NCI-H774 (cell line): Measurements from ENCODE around the gene ABLIM2.

Experiments
- DNase-seq: peaks from one replicate; lab custom pipeline; 2025; lab: John Stamatoyannopoulos, UW

Gene ABLIM2

DNA sequence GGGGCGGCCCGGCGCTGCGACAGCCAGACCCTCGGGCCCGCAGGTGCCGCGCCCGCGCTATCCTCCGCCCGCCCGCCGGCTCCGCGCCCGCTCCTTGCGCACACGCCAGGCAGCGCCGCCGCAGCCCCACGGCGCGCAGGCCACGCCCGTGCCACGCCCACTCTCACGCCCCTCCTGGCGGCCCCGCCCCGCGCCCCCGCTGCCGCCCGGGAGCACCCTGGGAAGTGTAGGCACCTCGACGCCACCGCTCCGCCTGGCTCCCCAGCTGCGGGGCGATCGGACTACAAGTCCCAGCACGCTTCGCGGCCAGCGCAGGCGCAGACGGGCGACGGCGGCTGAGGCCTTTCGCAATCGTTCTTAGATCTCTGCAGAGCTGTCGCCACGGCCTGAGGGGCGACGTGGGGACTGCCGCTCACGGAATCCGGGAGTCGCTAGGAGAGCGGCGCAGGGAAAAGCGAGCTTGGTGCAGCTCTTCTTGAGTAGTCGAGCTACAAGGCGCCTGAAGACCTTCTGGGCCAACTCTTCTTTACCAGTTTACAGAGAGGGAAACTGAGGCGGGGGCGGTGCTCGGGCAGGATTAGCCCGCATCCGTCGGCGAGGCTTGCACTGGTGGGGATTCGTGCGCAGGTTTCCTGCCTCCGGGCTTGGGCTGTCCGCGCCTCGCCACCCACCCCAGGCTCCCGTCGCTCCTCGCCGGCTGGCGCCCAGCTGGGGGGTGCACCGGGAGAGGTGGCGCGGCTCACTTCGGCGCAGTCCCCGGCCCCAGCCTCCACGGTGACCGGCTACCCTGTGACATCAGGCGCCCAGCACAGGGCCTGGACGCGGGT, at the start of gene ABLIM2:
Gene ABLIM2 (minus strand): TSS at position 104 of the 827 bp plus-strand sequence. CDS start 124 bp downstream, outside the sequence.
- peak; percentile 96 for DNase-seq

DNA sequence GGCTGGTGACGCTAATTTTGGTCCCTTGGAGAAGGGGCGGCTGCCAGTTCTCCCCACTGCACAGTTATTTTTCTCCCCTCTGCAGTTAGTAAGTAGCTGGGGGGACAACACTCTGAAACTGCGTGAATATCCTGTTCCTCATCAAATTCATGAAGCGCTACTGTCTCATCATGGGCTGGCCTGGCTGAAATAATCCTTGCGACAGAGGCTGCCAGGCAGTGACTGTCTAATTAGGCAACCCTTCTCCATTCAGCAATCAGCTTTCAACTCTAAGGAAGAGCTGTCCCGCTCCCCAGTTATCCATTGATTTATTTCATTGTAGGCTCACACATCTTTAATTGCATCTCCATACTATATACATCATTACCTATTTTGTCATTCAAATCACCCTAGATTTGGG, 48.7 kb upstream of the ABLIM2 start:
- DNase-seq, result no peak

DNA sequence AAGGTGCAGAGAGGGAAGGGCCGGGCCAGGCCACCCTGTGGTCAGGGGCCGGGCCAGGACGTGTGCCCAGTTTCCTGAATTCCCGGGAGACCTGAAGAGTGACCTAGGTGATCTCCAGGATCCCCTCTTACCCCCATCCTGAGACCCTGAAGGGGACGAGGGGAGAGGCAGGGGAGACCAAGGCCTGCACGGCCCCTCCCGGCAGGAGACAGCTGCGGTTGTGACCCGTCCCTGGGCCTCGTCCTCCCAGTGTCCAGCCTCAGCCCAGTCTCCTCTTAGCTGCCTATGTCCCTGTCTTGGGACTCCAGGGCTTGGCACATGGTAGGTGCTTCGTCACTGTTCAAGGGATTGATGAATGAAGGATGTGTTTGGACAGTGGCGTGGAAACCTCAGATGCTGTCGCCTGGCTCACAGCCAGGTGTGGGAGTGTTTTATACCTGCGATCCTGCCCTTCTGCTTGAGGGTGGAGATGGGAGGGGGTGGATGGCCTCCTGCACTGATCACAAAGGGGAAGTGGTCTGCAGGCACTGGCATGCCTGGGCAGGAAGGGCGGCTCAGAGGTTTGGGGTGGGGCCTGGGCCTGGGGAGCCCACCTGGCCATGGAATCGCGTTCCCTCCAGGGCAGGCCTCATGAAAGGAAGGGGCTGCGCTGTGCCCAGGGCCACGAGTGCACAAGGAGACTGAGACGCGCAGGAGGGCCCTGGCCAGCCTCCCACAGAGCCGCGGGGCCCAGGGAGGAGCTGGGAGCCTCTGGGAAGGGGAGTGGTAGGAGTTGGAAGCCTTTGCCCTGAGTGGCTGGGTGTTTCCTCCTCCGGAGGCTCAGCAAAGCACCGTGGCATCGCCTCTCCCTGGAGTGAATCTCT, 47.4 kb upstream of the ABLIM2 start:
- DNase-seq, result no peak

DNA sequence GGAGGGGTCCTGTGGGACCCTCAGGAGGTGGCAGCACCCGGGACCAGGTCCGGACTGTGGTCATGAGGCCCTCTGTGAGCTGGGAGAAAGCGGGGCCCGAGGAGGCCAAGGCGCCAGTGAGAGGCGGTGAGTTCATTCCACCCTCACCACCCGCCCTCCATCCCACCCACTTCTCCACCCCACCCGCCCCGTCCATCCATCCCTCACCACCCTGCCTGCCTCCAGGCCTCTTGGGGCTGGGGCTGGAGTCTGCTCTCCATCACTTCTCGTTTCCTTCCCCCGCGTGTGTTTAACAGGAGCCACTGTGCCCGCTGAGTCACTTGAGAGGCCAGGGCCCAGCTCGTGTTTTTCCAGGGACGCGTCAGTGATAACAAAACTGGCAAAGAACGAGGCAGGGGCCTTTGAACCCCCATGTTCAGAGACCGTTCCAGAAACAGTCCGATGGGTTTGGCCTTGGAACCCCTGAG, 46.7 kb upstream of the ABLIM2 start:
- no peak for DNase-seq

DNA sequence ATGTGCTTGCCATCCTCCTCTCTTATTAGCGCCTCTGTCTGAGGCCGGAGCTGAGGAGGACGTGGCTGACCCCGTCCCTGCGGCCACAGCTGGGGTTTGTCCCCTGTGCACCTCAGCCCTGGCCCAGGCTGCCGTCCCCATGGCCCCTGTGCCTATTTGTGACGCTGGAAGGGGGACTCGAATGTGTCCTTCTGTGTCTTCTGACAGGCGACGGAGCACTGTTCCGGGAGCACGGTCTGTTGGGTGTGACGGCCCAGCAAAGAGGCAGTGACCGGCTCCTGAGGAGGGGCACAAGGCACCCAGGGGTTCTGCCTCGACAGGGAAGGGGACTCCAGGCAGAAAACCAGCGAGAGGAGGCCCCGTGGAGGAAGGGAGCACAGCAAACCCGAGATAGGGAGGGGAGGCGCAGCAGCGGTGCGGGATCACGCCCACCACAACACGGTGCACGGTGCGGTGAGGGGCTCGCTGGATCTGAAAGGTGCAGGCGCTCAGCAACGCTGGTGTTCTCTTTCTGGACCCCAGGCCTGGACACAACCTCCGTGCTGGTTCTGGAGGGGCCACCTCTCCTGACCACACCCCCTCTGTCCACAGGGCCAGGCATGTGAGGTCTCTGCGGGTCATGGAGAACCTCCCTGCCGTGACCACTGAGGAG, 46.1 kb upstream of the ABLIM2 start:
- no peak for DNase-seq

DNA sequence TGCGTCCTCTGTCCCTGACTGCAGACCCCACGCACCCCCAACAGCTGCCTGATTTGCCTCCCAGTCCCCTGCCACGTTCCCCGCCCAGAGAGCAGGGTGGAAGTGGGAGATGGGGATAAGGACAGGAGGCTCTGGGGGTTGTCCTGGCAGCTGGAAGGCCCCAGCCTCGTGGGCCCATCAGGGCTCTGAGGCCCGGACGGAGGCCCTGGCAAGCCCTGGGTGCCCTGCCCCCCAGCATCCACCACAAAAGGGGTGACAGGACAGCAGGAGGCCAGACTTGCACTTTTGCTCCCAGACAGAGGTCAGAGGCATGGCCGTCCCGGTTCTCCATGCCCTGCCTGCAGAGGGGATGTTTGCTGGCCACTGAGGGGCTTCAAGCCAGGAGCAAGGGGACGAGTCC, 45.2 kb upstream of the ABLIM2 start:
- DNase-seq, result no peak

DNA sequence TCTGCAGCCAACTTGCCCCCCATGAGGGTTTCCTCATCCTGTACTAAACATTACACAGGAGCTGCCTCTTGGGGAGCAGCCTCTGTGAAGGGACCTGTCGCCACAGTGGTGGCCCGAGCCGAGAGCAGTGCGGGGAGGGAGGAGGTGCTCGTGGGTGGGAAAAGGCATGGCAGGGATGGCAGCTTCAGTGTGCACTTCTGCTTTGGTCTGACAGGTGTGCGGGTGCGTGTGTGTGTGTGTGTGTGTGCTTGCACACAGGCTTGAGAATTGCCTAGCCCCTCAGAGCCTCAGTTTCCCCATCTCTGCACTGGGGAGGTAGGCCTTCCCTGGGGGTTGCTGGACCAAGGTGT, 44.4 kb upstream of the ABLIM2 start:
- no peak for DNase-seq

DNA sequence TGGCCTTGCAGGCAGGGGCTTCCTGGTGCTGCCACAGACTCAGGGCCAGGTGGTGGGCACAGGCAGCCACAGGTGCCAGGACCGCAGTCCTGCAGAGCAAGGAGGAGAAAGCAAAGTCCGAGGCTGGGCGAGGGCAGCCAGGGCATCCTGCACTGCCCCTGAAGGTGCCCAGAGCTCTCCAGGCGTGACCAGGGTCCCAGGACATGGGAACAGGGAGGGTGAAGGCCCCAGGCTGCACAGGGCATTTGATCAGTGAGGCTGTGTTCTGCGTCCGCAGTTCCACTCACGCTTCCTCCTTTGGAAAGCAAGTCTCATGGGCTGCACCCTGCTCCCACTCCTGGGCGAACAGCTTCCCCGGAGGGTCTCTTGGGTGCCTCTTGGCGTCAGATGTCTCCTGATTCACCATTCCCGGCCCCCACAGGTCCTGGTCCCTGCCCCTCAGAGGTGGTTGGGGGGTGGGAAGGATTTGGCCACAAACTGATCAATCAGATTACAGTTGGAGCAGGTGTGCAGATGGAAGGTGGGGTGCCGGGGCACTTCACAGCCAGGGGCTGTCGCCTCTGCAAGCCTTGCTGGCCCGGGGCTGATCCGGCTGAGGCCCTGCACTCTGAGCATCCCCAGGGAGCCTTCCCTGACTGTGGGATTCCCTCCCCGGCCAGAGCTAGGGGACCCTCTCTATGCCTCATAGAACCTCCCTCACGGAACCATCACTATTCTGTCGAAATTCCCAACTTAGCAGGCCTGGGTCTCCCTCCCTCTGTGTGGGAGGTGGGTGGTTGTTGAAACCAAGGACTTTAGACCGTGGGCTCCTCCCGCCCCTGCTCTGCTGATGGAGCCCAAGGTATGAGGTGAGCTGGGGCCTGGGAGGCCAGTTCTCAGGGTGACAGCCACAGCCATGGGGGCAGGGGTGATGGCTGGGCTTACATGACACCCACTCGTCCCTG, 43.8 kb upstream of the ABLIM2 start:
- no peak for DNase-seq

DNA sequence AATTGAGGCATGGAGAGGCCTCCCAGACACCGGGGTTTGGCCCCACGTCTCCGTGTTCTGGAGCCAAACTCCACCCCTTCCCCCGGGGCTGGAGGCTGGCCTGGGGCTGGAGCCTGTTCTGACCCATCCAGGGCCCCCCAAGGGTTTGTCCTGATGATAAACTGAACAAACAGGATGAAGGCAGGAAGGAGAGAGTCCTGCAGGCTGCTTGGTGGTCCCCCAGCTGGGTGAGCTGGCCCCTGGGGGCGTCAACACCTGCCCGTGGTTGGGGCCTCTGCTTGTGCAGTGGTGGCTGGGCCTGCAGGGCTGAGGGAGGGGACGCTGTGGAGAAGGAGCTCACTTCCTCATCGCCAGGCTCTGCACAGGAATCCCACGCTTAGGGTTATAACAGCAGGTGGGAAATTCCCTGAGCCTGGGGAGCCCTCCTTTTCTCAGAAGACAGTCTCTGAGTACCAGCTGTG, 42.7 kb upstream of the ABLIM2 start:
- DNase-seq, result no peak

DNA sequence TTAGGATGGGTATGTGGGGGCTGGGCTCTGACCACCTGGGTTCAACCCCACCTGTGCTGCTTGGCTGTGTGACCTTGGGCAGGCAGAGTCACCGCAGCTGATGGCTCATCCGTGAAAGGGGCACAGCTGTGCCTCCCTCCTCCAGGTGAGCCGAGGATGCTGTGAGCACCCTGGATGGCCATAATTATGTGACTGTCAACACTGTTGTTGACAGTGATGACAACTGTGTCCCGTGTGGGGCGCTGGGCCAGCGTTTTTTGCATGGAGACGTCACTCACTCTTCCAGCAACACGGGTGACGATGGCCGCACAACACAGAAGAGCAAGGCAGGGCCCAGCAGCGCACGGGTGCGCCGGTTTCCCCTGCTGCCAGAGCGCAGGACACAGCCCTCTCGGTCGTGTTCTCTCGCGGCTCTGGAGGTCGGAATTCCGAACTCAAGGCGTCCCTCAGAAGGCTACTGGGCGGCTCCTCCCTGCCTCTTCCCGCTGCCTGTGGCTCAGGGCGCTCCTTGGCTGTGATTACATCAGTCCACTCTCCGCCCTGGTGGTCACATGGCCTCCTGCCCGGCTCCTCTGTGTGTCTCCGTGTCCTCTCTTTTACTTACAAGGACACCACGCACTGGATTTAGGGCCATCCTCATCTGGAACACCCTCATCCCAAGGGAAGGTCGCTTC, 41.8 kb upstream of the ABLIM2 start:
- no peak for DNase-seq

DNA sequence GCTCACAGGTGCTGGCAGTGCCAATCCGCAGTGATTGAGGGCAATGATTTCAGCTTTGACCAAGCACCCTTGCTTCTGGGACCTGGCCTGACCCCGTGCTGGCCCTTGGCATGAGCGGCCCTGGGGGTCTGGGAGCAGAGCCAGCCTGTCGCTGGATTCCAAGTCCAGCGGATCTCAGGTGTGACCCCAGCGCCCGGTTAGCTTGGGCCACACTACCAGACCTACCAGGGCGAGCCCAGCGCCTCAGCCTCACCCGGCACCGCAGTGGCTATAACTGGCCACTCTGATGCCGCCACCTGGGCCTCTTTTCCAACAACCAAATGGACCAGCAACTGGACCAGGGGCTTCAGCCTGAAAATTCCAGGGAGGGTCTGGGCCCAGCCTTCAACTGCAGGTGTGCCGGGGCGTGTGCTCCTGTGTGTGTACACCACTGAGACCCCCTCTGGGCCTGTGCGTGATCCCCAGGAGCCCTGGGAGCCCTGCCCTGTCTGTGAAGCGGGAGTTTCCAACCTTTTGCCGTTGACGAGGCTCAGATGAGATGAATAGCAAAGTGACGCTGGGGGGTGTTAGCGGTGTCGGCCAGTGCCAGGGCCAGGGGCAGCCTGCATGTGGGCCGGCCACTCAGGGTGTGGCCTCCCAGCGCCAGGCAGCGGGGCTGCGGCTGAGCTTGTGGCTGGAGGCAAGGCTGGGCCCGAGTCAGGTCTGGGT, 41.1 kb upstream of the ABLIM2 start:
- DNase-seq, result no peak

DNA sequence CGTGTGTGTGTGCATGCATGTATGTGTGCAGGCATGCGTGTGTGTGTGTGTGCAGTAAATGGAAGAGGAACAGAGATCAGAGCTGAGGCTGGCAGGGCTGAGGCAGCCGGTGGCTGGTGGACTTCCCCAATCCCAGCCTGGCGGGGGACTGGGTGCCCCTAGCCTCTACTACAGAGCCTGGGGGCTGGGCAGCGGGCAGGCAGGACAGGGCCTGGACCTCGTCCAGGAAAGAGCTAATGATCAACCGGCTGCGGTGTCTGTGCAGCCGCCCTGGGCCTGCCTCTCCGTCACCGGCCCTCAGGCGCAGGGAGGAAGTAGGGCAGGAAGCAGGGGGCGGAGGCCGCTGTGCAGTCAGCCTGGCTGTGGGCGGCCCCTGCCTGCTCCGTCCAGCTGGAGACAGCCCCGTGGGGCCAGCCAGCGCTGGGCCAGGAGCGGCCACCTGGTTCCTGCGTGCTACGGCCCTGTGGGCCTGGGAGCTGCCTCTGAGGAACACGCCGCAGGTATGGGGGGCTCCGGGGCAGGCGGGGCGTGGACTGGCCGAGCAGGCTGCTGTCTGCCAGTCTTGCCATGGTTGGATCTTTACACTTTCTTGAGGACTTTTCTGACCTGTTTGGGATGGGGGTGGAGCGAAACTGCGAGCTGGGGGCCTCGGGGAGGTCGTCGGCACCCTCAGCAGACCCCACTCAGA, 40.4 kb upstream of the ABLIM2 start, which contains the start of gene SH3TC1:
Gene SH3TC1 (plus strand): TSS at position 385 of the 688 bp plus-strand sequence. CDS start 5,905 bp downstream, outside the sequence.
- peak; percentile 40 for DNase-seq

DNA sequence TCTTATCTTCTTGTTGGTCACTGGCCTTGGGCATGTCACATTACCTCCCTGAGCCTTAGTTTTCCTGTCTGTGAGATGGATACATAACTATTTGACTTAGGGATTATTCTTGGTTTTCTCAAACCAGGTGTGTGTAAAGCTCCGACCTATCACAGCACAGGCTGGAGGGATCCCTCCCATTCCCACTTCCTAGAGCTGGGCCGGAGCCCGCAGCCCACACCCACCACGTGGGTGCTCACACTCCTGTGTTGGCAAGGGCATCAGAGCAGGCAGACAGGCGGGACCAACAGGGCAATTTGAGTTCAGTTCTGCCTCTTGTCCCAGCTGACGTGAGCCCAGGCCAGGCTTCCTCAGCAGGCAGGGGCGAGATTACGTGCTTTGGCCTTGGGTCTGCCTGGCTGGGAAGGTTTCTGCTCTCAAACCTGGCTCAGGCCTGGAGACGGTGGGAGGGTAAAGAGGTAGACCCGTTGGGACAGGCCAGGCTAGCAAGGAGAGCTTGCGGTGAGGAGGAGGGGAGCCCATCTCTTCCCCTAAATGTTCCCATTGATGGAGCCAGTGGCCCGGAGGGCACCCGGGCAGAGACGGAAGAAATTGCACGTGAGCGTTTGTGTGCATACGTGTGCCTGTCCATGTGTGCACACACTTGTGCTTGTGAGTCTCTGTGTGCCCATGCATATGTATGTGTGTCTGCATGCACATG, 39.7 kb upstream of the ABLIM2 start:
- DNase-seq, result no peak

DNA sequence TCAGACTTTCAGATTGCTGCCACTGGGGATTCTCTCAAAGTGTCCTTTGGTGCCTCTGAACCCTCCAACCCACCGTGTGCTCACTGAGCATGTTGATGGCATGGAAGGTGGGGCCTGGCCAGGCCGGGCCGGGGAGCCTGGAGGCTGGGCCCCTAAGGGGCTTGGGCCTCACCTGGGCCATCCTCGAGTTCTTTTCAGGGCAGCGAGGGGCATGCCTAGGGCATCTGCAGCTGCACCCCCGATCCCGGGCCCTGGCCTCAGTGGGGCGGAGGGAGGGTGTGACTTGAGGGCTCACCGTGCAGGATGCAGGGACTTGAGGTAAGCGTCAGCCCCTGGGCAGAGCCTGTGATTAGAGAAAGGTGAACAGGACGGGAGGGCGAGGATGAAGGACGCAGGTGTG, 38.9 kb upstream of the ABLIM2 start:
- DNase-seq, result no peak

DNA sequence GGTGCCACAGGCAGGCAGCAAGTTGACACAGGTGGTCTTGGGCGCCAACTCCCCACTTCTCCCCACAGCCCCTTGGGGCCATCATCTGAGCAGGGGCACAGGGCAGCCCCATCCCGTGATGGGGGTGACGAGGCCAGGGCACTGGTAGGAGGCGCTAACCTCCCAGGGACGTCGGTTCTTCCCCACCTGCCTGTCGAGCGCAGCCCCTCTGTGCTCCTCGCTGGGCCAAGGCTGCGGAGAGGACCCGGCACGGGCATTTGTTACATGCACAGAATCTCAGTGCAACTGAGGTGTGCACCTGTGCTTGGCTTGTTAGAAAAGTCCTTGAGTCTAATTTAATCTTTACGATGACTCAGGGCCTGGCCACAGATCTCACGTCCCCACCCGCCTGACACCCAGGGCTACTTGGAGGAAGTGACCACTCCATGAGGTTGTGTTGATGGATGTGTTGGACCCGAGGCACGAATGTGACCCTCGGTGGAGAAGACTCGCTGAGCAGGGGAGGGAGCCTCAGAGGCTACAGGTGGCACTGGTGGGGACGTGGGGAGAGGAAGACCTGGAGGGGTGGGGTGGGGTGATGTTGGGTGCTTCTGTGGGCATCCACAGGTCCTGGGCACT, 37.3 kb upstream of the ABLIM2 start:
- no peak for DNase-seq

DNA sequence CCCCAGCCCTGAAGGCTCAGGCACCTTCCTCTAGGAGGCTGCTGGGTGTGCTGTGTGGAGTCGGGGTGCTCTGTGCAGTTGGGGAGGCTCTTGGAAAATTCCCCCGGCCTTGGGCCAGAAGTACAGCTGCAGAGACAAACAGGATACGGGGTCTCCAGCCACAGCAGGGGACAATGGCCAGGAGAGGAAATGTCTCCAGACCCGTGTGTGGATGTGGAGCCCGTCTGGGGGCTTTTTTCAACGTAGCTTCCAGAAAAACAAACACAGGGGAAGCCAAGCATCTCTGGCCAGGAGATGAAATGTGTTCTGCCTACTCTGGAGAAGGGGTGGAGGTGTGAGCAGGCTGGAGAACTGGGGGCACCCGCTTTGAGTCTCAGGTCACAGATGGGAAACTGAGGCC, 36.8 kb upstream of the ABLIM2 start:
- DNase-seq, result no peak

DNA sequence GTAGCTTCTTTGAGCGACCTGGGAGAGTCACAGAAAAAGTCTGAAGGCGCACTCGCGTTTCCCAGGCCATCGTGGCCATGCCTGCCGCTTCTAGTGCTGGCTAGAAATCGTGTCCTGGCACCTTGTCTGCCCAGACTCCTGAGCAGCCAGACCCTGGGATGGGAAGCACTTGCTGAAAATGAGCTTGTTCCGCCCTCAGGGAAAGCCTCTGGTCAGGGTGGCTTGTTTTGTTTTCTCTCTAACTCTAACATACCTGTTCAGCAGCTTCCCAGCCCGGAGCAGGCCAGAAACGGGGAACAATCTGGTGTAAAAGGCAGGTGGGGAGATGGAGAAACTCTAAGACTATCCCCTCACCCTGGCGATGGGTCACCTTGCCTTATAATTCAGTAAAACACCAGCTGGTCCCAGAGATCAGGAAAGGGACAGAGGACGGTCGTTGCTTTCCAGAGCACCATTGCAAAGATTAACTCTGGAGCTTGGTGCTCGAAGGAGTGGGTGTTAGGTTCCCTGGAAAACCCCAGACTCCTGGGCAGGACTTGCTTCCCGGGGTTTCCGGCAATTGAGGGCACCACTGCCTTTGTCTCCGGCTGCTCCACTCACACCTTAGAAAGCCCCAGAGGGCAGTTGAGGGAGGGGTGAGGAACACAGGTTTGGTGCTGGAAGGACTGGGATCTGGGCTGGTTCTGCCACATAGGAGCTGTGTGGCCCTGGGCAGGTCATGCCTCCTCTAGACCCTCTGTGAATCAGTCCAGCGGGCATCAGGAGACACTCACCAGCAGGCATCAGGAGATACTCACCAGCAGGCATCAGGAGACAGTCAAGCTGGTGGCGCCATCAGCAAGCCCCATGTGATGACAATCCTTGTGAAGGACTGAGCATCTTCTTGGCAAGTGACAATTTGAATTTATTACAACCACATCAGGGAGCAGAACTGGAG, 36.0 kb upstream of the ABLIM2 start:
- no peak for DNase-seq
